GM18907 (cell line): Measurements from ENCODE around the gene UBE2K.
"Not testable (repeated sequence)": the region's sequence is repeated elsewhere in the genome, so short reads cannot be mapped to it uniquely, and the experiment has no call there.

Source experiments
- ATAC-seq: cut with Tn5 transposase; IDR thresholded peaks from one replicate; pipeline ENCODE4 v1.9.1; 2021; ENCODE audit warnings: mild to moderate bottlenecking, moderate library complexity; ENCODE audit not compliant: unreplicated experiment

UBE2K gene

GRCh38 chr4:39697740-39698423, at the start of gene UBE2K:
Gene UBE2K (plus strand): TSS chr4:39698136. CDS start chr4:39698328, 192 bp downstream.
- peak; percentile 81 for ATAC-seq

- no peak for ATAC-seq
Measured at GRCh38 chr4:39648213-39648612, 49.7 kb upstream of the UBE2K start.

- ATAC-seq, result no peak
Measured at GRCh38 chr4:39648827-39649558, 48.9 kb upstream of the UBE2K start.

- no peak for ATAC-seq
Measured at GRCh38 chr4:39649639-39650265, 48.2 kb upstream of the UBE2K start.

- ATAC-seq, result not testable (repeated sequence)
Measured at GRCh38 chr4:39651586-39651985, 46.4 kb upstream of the UBE2K start.

- no peak for ATAC-seq
Measured at GRCh38 chr4:39655211-39655610, 42.7 kb upstream of the UBE2K start.

DNA sequence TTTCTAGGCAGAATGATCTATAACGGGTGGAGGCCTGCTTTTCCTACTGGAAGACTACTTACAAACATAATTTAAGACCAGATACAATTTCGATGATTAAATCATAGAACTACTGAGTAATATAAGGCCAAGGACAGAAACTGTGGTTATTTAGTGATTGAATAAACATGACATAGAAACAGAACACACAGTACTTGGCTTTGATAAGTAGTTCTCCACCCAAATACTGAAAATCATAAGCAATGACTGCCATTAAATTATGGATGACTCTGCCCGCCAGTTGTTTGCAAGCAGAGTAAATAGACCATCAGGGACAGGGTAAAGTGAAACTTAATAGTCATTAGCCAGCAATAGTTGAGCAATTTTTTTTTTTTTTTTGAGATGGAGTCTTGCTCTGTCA, 42.1 kb upstream of the UBE2K start:
- ATAC-seq, result peak; percentile 38

DNA sequence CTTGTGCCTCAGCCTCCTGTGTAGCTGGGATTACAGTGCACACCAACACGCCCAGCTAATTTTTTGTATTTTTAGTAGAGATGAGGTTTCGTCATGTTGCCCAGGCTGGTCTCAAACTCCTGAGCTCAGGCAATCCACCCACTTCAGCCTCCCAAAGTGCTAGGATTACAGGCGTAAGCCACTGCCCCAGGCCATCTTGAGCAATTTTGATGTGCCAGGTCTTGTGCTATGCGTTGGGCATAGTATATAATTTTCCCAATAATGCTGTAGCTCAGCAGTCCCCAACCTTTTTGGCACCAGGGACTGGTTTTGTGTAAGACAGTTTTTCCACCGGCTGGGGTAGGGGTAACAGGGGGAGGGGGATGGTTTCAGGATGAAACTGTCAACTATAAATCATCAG, 41.3 kb upstream of the UBE2K start:
- not testable (repeated sequence) for ATAC-seq

GRCh38 chr4:39657465-39657864, 40.5 kb upstream of the UBE2K start:
- peak; percentile 70 for ATAC-seq

- no peak for ATAC-seq
Measured at GRCh38 chr4:39658756-39659155, 39.2 kb upstream of the UBE2K start.

- ATAC-seq, result no peak
Measured at GRCh38 chr4:39660045-39660444, 37.9 kb upstream of the UBE2K start.

DNA sequence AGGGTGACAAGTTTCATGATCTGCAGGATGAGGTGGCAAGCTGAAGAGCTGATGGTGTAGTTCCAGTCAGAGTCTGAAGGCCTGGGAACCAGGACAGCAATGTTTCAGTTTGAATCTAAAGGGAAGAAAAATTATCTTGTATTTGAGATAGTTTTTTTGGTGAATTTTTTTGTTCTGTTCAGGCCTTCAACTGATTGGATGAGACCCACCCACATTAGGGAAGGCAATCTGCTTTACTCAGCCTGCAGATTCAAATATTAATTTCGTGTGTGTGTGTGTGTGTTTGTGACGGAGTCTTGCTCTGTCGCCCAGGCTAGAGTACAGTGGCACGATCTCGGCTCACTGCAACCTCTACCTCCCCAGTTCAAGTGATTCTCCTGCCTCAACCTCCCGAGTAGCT, 37.2 kb upstream of the UBE2K start:
- ATAC-seq, result no peak

DNA sequence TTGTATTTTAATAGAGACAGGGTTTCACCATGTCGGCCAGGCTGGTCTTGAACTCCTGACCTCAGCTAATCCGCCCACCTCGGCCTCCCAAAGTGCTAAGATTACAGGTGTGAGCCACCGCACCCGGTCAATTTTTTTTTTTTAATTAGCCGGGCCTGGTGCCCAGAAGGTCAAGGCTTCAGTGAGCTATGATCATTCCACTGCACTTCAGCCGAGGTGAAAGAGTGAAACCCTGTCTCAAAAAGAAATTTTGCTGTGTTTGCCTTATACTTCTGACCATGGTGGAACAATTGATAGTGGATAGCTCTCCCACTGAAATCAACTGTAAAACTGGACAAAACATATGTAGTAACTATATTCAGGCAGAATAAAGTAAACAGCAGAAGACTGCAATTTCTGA, 35.3 kb upstream of the UBE2K start:
- ATAC-seq, result no peak

DNA sequence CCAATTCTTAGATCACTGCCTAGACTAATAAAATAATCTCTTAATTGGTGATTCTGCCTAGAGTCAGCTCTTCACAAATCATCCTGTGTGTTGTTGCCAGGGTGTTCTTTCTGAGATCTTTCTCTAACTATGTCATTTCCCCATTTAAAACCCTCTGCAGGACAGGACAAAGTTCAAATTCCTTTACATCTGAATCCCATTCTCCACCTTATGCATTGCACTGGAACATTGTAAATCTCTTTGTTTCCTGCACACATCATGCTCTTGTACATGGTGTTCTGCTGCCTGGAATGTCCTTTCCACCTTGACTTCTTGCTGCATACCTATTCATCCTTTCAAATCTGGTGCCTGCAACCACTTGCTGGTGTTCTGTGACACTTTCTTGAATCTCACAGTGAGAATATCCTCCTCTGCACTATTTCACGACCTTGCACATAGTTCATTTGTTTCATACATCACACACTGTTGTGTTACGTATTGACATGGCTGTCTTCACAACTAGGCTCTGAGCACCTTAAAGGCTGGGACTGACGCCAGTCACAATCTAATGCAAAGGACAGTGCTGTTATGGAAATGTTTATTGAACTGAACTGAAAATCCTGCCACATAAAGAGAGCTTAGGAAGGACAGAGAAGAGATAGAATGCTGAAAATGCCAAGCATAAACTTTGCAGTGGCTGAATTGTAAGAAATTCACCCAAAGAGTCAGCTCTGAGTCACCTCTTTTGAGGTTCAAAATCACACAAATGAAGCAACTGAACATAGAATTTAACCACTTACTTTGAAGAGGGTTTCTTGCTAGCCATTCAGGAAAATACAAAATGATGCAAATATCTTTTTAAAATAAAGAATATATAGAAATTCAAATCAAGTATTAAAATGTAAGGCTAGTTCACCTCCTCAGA, 32.9 kb upstream of the UBE2K start:
- ATAC-seq, result no peak

DNA sequence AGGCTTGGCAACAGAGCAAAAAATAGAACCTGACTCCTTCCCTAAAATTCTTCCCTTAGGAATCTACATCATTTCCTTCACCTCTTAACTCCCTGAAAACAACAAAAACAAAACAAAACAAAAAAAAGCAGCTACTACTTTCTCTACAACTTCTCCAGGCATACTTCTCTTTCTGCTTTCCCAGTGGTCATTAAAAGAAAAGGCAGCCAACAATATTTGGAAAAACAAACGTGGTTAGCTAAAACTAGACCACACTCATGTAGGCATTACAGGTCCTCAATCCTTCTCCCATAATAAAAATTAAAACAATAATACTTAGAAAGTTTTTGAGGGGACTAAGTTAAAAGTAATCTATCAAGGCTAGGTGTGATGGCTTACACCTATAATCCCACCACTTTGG, 30.2 kb upstream of the UBE2K start:
- no peak for ATAC-seq

GRCh38 chr4:39668887-39669286, 29.0 kb upstream of the UBE2K start:
- ATAC-seq, result no peak

DNA sequence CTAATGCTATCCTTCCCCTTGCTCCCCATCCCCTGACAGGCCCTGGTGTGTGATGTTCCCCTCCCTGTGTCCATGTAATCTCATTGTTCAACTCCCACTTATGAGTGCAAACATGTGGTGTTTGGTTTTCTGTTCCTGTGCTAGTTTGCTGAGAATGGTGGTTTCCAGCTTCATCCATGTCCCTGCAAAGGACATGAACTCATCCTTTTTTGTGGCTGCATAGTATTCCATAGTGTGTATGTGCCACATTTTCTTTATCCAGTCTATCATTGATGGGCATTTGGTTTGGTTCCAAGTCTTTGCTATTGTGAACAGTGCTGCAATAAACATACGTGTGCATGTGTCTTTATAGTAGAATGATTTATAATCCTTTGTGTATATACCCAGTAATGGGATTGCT, 27.6 kb upstream of the UBE2K start:
- ATAC-seq, result not testable (repeated sequence)

- not testable (repeated sequence) for ATAC-seq
Measured at GRCh38 chr4:39675681-39676080, 22.3 kb upstream of the UBE2K start.

- not testable (repeated sequence) for ATAC-seq
Measured at GRCh38 chr4:39681003-39681402, 16.9 kb upstream of the UBE2K start.

- ATAC-seq, result peak; percentile 63
Measured at GRCh38 chr4:39682138-39682537, 15.8 kb upstream of the UBE2K start.

DNA sequence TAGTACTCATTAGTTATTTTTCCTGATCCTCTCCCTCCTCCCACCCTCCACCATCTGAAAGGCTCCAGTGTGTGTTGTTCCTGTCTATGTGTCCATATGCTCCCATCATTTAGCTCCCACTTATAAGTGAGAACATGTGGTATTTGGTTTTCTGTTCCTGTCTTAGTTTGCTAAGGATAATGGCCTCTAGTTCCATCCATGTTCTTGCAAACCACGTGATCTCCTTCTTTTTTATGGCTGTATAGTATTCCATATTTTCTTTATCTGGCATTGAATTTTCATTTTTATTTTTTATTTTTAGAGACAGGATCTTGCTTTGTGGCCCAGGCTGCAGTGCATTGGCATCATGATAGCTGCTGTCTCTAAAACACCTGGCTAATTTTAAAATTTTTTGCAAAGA, 11.9 kb upstream of the UBE2K start:
- ATAC-seq, result no peak
